Adrenal gland (tissue), 12 donors: ENCODE measurements around the gene KRT16. TPM values are rescaled to one million over a fixed set of nuclear protein-coding genes. Genes with fewer than 3 reads are reported as not detected.

ENCODE experiments used
- DNase-seq, 7 donors: peaks; one replicate each; pipeline ENCODE4 v3.0.0-alpha.2; 2019 to 2020
- H3K27ac ChIP-seq, 5 donors: fragments of 200-600 bp; sonication (generic) in 4 of 5; 1 replicate in 3 of 5; 2 replicates in 2 of 5; pipeline versions ENCODE4 v1.5.1 to v1.8.0; 2016 to 2020; ENCODE audit warnings: mild to moderate bottlenecking in 1 of 5
- H3K27me3 ChIP-seq: fragments of 200-600 bp; 2 replicates; pipeline ENCODE4 v1.8.0; 2021
- H3K36me3 ChIP-seq, 2 donors: fragments of 200-600 bp; replicated peaks in 1 of 2; 1 replicate in 1 of 2; 2 replicates in 1 of 2; pipeline versions ENCODE4 v1.5.1 to v1.8.0; 2018 to 2022
- H3K4me1 ChIP-seq, 2 donors: fragments of 200-600 bp; replicated peaks in 1 of 2; 1 replicate in 1 of 2; 2 replicates in 1 of 2; pipeline versions ENCODE4 v1.5.1 to v1.8.0; 2018 to 2021
- H3K4me3 ChIP-seq, 4 donors: fragments of 200-600 bp; sonication (generic) in 3 of 4; one replicate each; pipeline ENCODE4 v1.5.1; 2016 to 2018
- H3K9me3 ChIP-seq, 3 donors: fragments of 200-600 bp; sonication (generic) in 1 of 3; replicated peaks in 1 of 3; 1 replicate in 2 of 3; 2 replicates in 1 of 3; pipeline versions ENCODE4 v1.5.1 to v1.8.0; 2016 to 2021
- CTCF ChIP-seq, 6 experiments: fragments of 450-650 bp in 4 of 6; fragments of 200-600 bp in 2 of 6; sonication (generic) in 1 of 6; IDR thresholded peaks; 1 replicate in 5 of 6; 2 replicates in 1 of 6; pipeline versions ENCODE4 v1.5.1 to v1.8.0; 2016 to 2021; ENCODE audit warnings: antibody characterized with exemption in 6 of 6, mild to moderate bottlenecking in 2 of 6, moderate library complexity in 1 of 6
- POLR2A ChIP-seq, 2 donors: fragments of 450-650 bp; IDR thresholded peaks; one replicate each; pipeline ENCODE4 v1.6.1; 2017; ENCODE audit warnings: antibody characterized with exemption in 2 of 2, mild to moderate bottlenecking in 2 of 2, moderate library complexity in 1 of 2
- WGBS, 4 donors: extraction: QIAGEN DNeasy Blood & Tissue Kit in 2 of 4; methylation state at CpG; one replicate each; pipeline versions ENCODE4 v1.1.5 to v1.1.7; 2013 to 2017; 5-methylcytosine and 5-hydroxymethylcytosine counted together
- intact Hi-C, 2 donors: fragments of 100-400 bp; cut with DNase I; formaldehyde crosslinking; loops; one replicate each; pipeline versions ENCODE4 v1.14.1 to v1.15.0; 2022 to 2023
- polyA plus RNA-seq, 3 donors: library from polyadenylated mRNA; stranded (reverse); fragments of 200-250 nt in 2 of 3; fragments of 350-450 nt in 1 of 3; fragmentation: Illumina TruSeq in 1 of 3; extraction: RNeasy Lipid Tissue Mini Kit (QIAGEN cat#74804) in 1 of 3; gene quantifications; one replicate each; pipeline ENCODE4 v1.2.3, GENCODE V29; 2013 to 2014
- total RNA-seq, 9 donors: library from RNA; depleted of rRNA in 4 of 9; stranded (reverse); fragments of >200 nt in 4 of 9; fragments of 120-200 nt in 1 of 9; fragmentation: NEBNext Ultra II Directional in 1 of 9; extraction: Animal tissue kit (Norgen Biotek cat#: 25700) in 1 of 9; gene quantifications; one replicate each; pipeline versions ENCODE4 v1.1.0 to v1.2.4, GENCODE V29; 2013 to 2023
- donor health status: healthy with polysubstance abuse.
- donor health status: Bipolar disorder and iron deficiency.
- donor health status: DM: yes; HTN: yes; CAD: no.
- donor health status: DM: no; HTN: no; CAD: no.
- donor health status: DM: no; HTN: no; CAD: no.
- donor health status: DM: yes; HTN: yes; CAD: no.

The KRT16 gene
- total and polyA plus RNA-seq, 12 donors = 0.18 to 4.5 (median 0.69) TPM; not detected in 3

- Histone ChIP-seq H3K4me1 (no peaks in the 10 kb centered on the region), H3K36me3 (no peaks in the 10 kb centered on the region), H3K4me3 (no peak overlapping the region), H3K27ac (no peak overlapping the region), H3K9me3 (no peaks in the 10 kb centered on the region), H3K27me3 (no peaks in the 10 kb centered on the region)
- 79 to 93% (median 87%) methylated on average over 12 of the region's 12 CpGs for whole genome bisulfite sequencing, 4 donors
- DNase-seq = no peak
- intact Hi-C loops = loop anchor here in 1 of 2 donors (5.0 to 10.0 kb wide), 3 partner anchors 106 to 853 kb away; no protein-coding TSS in a partner anchor
- TF ChIP-seq POLR2A (IDR thresholded peaks at IDR 0.05) (no peak), CTCF (IDR thresholded peaks at IDR 0.05) (no peak)
Observed at GRCh38 chr17:41657936-41658335, 45.4 kb upstream of the KRT16 start.

GRCh38 chr17:41657176-41657754 lies 44.7 kb upstream of the KRT16 start:
- Histone ChIP-seq H3K4me1 (no peaks in the 10 kb centered on the region), H3K27me3 (no peaks in the 10 kb centered on the region), H3K4me3 (no peak overlapping the region), H3K9me3 (no peaks in the 10 kb centered on the region), H3K27ac (no peak overlapping the region), H3K36me3 (no peaks in the 10 kb centered on the region)
- 71 to 83% (median 81%) methylated on average over 15 to 16 of the region's 16 CpGs for WGBS, 4 donors
- intact Hi-C loops = loop anchor here in 1 of 2 donors (5.0 to 10.0 kb wide), 3 partner anchors 105 to 852 kb away; no protein-coding TSS in a partner anchor
- TF ChIP-seq POLR2A (IDR thresholded peaks at IDR 0.05) (no peak), CTCF (IDR thresholded peaks at IDR 0.05) (no peak)
- no peak for DNase-seq

DNA sequence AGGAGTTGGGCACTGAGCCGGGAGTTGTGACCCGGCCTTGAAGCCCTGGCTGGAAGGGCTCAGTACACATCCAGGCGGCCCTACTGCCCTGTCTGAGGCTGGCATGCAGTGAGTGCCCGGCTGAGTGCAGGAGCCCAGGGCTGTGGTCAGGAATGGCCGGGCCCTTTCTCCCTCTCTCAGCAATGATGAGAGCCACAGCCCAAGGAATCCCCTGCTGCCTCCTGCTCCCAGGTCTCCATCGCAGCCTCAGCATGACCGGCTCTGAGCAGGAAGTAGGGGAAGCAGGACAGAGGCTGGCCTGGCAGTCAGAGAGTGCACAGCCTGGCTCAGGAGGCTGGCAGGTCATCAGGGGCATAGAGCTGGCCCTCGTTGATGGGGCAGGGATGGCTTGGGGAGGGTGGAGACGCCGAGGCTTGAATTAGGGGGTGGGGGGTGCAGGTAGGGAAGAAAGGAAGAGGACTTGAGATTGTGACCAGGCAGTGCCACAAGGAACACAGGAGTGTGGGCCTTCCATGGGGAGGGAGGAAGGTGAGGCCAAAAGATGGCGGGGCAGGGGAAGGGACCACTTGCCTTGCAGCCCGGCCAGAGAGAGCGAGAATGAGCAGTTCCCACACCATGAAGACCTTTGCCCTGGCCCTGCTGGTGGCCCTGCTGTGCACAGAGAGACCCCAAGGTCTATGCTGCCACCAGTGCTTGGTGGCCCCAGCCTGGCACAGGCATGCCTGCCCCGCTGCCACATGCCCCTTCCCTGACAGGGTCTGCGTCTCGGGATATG lies 43.9 kb upstream of the KRT16 start:
- H3K4me3 ChIP-seq = no peak overlapping the region
- 82 to 87% (median 84%) methylated on average over 6 to 16 of the region's 16 CpGs for WGBS, 4 donors
- DNase-seq = no peak
- intact Hi-C loops = loop anchor here in 1 of 2 donors (5.0 to 10.0 kb wide), 3 partner anchors 104 to 852 kb away; no protein-coding TSS in a partner anchor
- H3K4me1 ChIP-seq = no peaks in the 10 kb centered on the region
- no peaks in the 10 kb centered on the region for H3K27me3 ChIP-seq
- TF ChIP-seq CTCF (IDR thresholded peaks at IDR 0.05) (no peak), POLR2A (IDR thresholded peaks at IDR 0.05) (no peak)
- no peaks in the 10 kb centered on the region for H3K36me3 ChIP-seq
- no peaks in the 10 kb centered on the region for H3K9me3 ChIP-seq
- H3K27ac ChIP-seq = peak overlapping the region in 1 of 5 donors; percentile 58

GRCh38 chr17:41655611-41656111 lies 43.1 kb upstream of the KRT16 start:
- Histone ChIP-seq H3K27ac (peak overlapping the region in 2 of 5 donors; percentile 8 to 58), H3K4me1 (no peaks in the 10 kb centered on the region), H3K36me3 (no peaks in the 10 kb centered on the region), H3K27me3 (no peaks in the 10 kb centered on the region), H3K9me3 (no peaks in the 10 kb centered on the region), H3K4me3 (no peak overlapping the region)
- DNase-seq = peak in 1 of 7 donors; percentile 64
- intact Hi-C loops = loop anchor here in 1 of 2 donors (5.0 to 10.0 kb wide), 3 partner anchors 103 to 851 kb away; no protein-coding TSS in a partner anchor
- 54 to 74% (median 73%) methylated on average over 11 to 18 of the region's 18 CpGs for WGBS, 4 donors
- TF ChIP-seq POLR2A (IDR thresholded peaks at IDR 0.05) = no peak
- no peak for TF ChIP-seq CTCF (IDR thresholded peaks at IDR 0.05)
